GM12878 (cell line): ENCODE data around the gene FITM1. TPM values are rescaled to one million over a fixed set of nuclear protein-coding genes. Genes with fewer than 3 reads are reported as not detected.

Experiments
- ATAC-seq: fragments of 200-7000 bp; cut with Tn5 transposase; 3 replicates; pipeline ENCODE4 v1.9.1; 2020; ENCODE audit warnings: mild to moderate bottlenecking, moderate library complexity
- BruUV-seq: library from RNA; stranded (reverse); fragments of 400-500 nt; replicated peaks from 2 replicates; lab custom pipeline; 2021; lab: Mats Ljungman, UMichigan
- CTCF ChIA-PET: fragments of 300-600 bp; sonication (Branson Sonifier 250); formaldehyde crosslinking; extraction: SDS; loops from one replicate; lab custom pipeline; 2021; ENCODE audit warnings: inconsistent platforms; lab: Yijun Ruan, JAX
- POLR2A ChIA-PET: fragments of 350-600 bp; formaldehyde crosslinking; extraction: SDS; loops from one replicate; lab custom pipeline; 2021; ENCODE audit warnings: inconsistent platforms; lab: Charles Lee
- RAD21 ChIA-PET: fragments of 300-600 bp; sonication (Branson Sonifier 250); formaldehyde crosslinking; loops from one replicate; lab custom pipeline; 2023; ENCODE audit warnings: antibody characterized with exemption; ENCODE audit not compliant: unreplicated experiment; lab: Charles Lee
- SMC1A ChIA-PET: fragments of 300-600 bp; sonication (Branson Sonifier 250); formaldehyde crosslinking; loops from one replicate; lab custom pipeline; 2023; ENCODE audit not compliant: unreplicated experiment, uncharacterized antibody; lab: Charles Lee
- DNase-seq: peaks from one replicate; pipeline ENCODE4 v3.0.0-alpha.2; 2011; ENCODE audit warnings: low read depth, low spot score
- FAIRE-seq: peaks from 3 replicates; lab custom pipeline; 2011; peaks lifted over from hg19 to GRCh38; lab: Jason Lieb, UNC
- H2AFZ ChIP-seq: 2 replicates; pipeline ENCODE4 v1.6.0; 2011; ENCODE audit warnings: low read depth, low read length, control low read depth; ENCODE audit not compliant: control insufficient read depth
- H3K27ac ChIP-seq: 2 replicates; pipeline ENCODE4 v1.5.1; 2011; ENCODE audit warnings: control low read depth; ENCODE audit not compliant: control insufficient read depth, insufficient read depth
- H3K27me3 ChIP-seq, 2 experiments: replicated peaks in 1 of 2; 2 replicates each; pipeline versions ENCODE4 v1.6.0 to v1.6.1; 2011; ENCODE audit warnings: low read length in 1 of 2; ENCODE audit not compliant: control insufficient read depth in 2 of 2, insufficient read depth in 2 of 2
- H3K36me3 ChIP-seq, 2 experiments: 2 replicates each; pipeline ENCODE4 v1.5.1; 2011; ENCODE audit warnings: low read length in 1 of 2; ENCODE audit not compliant: control insufficient read depth in 2 of 2, insufficient read depth in 2 of 2
- H3K4me1 ChIP-seq: 2 replicates; pipeline ENCODE4 v1.6.1; 2011; ENCODE audit warnings: mild to moderate bottlenecking, low read length, moderate library complexity, mixed read lengths; ENCODE audit not compliant: control insufficient read depth, insufficient read depth
- H3K4me2 ChIP-seq: 2 replicates; pipeline ENCODE4 v1.6.0; 2011; ENCODE audit warnings: control low read depth; ENCODE audit not compliant: control insufficient read depth, insufficient read depth
- H3K4me3 ChIP-seq: fragments of 200-600 bp; sonication (generic); 2 replicates; pipeline ENCODE4 v1.5.1; 2016
- H3K79me2 ChIP-seq: 2 replicates; pipeline ENCODE4 v1.6.0; 2011; ENCODE audit warnings: low read length; ENCODE audit not compliant: control insufficient read depth, insufficient read depth
- H3K9ac ChIP-seq: 2 replicates; pipeline ENCODE4 v1.8.0; 2011; ENCODE audit warnings: low read length, control low read depth, mixed read lengths; ENCODE audit not compliant: control insufficient read depth, insufficient read depth
- H3K9me3 ChIP-seq: replicated peaks from 3 replicates; pipeline ENCODE4 v1.5.1; 2011; ENCODE audit warnings: mild to moderate bottlenecking, low read length; ENCODE audit not compliant: control insufficient read depth, insufficient read depth
- H4K20me1 ChIP-seq: 2 replicates; pipeline ENCODE4 v1.6.0; 2011; ENCODE audit not compliant: control insufficient read depth, insufficient read depth
- CBX5 ChIP-seq: sonication (generic); IDR thresholded peaks from 2 replicates; pipeline ENCODE4 v1.6.1; 2016; ENCODE audit warnings: low read depth, moderate library complexity, mild to moderate bottlenecking, inconsistent platforms
- CHD1 ChIP-seq: IDR thresholded peaks from 2 replicates; pipeline ENCODE4 v1.6.1; 2012; ENCODE audit warnings: low read depth, low read length, improper control_type of control experiment
- EGR1 ChIP-seq, 2 experiments: IDR thresholded peaks; 1 replicate in 1 of 2; 2 replicates in 1 of 2; pipeline ENCODE4 v1.6.1; 2011 to 2012; ENCODE audit warnings: low read depth in 2 of 2, low read length in 2 of 2, borderline replicate concordance in 1 of 2, mild to moderate bottlenecking in 1 of 2, moderate library complexity in 1 of 2
- HSF1 ChIP-seq: fragments of 150-350 bp; IDR thresholded peaks from 2 replicates; pipeline ENCODE4 v1.6.1; 2014; ENCODE audit warnings: mild to moderate bottlenecking, low read depth, low read length
- JUNB ChIP-seq: IDR thresholded peaks from 2 replicates; pipeline ENCODE4 v1.6.1; 2016; ENCODE audit warnings: antibody characterized with exemption, mild to moderate bottlenecking
- KAT2A ChIP-seq: conservative IDR thresholded peaks from 2 replicates; pipeline ENCODE4 v1.6.1; 2011; ENCODE audit warnings: low read depth, low read length; ENCODE audit not compliant: control insufficient read depth
- MTA2 ChIP-seq: fragments of 450-650 bp; IDR thresholded peaks from 2 replicates; pipeline ENCODE4 v1.6.1; 2016; ENCODE audit warnings: low read depth, mild to moderate bottlenecking, moderate library complexity
- MYC ChIP-seq: IDR thresholded peaks from 2 replicates; pipeline ENCODE4 v1.6.1; 2011; ENCODE audit warnings: mild to moderate bottlenecking, low read length, moderate library complexity, inconsistent platforms; ENCODE audit not compliant: insufficient read depth, insufficient replicate concordance, insufficient read length, severe bottlenecking
- PAX5 ChIP-seq: IDR thresholded peaks from 2 replicates; pipeline ENCODE4 v1.6.1; 2011; ENCODE audit warnings: low read depth, low read length, borderline replicate concordance
- PAX8 ChIP-seq: fragments of 450-650 bp; IDR thresholded peaks from 2 replicates; pipeline ENCODE4 v1.6.1; 2017; ENCODE audit warnings: mild to moderate bottlenecking, moderate library complexity
- RELA ChIP-seq: fragments of 450-650 bp; IDR thresholded peaks from 2 replicates; pipeline ENCODE4 v1.8.0; 2014; ENCODE audit warnings: borderline replicate concordance; ENCODE audit not compliant: partially characterized antibody
- WGBS: methylation state at CpG from one replicate; pipeline ENCODE4 v1.1.6; 2016; ENCODE audit warnings: low lambda C conversion rate; ENCODE audit not compliant: insufficient replicate concordance, insufficient coverage; ENCODE audit errors: missing lambda C conversion rate; 5-methylcytosine and 5-hydroxymethylcytosine counted together
- in situ Hi-C: fragments of 300-500 bp; cut with MboI; formaldehyde crosslinking; loops from 9 replicates; pipeline ENCODE4 v1.14.3; 2018; ENCODE audit warnings: mixed read lengths
- intact Hi-C: fragments of 100-400 bp; cut with micrococcal nuclease; formaldehyde crosslinking; loops from one replicate; pipeline ENCODE4 v1.14.2; 2022; ENCODE audit not compliant: unreplicated experiment
- polyA plus RNA-seq, 11 experiments: library from polyadenylated mRNA; depleted of rRNA in 4 of 11; unstranded in 6 of 11; stranded (reverse) in 5 of 11; fragments of >200 nt; fragmentation: Nextera tagmentation in 4 of 11; fragmentation: Illumina TruSeq in 1 of 11; extraction: Ambion mirVana in 4 of 11; extraction: Trizol in 1 of 11; gene quantifications; 1 replicate in 1 of 11; 2 replicates in 10 of 11; pipeline versions ENCODE4 v1.2.1 to v1.2.3, GENCODE V29; 2011 to 2016; ENCODE audit warnings: inconsistent platforms in 2 of 11, missing spikeins in 2 of 11, low read depth in 1 of 11
- total RNA-seq, 4 experiments: library from RNA; depleted of rRNA in 3 of 4; stranded (reverse); fragments of >200 nt in 3 of 4; fragmentation: Illumina TruSeq in 1 of 4; extraction: Trizol in 1 of 4; gene quantifications; 2 replicates each; pipeline versions ENCODE4 v1.2.1 to v1.2.3, GENCODE V29; 2013 to 2021

The FITM1 gene
- total and polyA plus RNA-seq, 10 of the 15 experiments (the other 5 are each of a cell fraction or from before 2014, with no cell fraction given) = 0.11 to 1.9 (median 0.45) TPM; not detected in 2

- TF ChIP-seq MTA2 = peak; percentile 56; the same call in 1 of the 2 replicates
- TF ChIP-seq RELA = no peak
- TF ChIP-seq PAX8 = peak; percentile 70; the same call in 1 of the 2 replicates
Observed at GRCh38 chr14:24113801-24114531, 16.5 kb upstream of the FITM1 start (continued).

GRCh38 chr14:24114532-24115421, 15.7 kb upstream of the FITM1 start, which contains the start of the genes DCAF11 and NRL:
Gene DCAF11, plus strand, starts transcription at chr14:24114777. Its CDS starts 818 bp downstream, at chr14:24115595.
Gene NRL, minus strand, starts transcription at chr14:24114949. Its CDS starts 32,101 bp downstream, at chr14:24082848.
- in situ Hi-C loops = loop anchor here (25.0 kb wide), 1 partner anchor 802 kb away; the partner anchor contains the start of genes BCL2L2, PABPN1 and PPP1R3E
- intact Hi-C loops = loop anchor here (1.0 to 2.0 kb wide), 5 partner anchors 19 to 328 kb away; partner anchors contain the start of genes EMC9, IRF9 and SDR39U1
- Histone ChIP-seq H3K9me3 (no peaks in the 10 kb centered on the region), H3K79me2 (peaks cover 24% of the 10 kb centered on the region), H3K4me3 (peak within 1 kb of the TSS; percentile 96), H3K9ac (peak within 1 kb of the TSS; percentile 98), H3K36me3 (peaks cover 7 to 23% of the 10 kb centered on the region in 2 experiments), H3K4me1 (peaks cover 5% of the 10 kb centered on the region), H3K4me2 (peak within 1 kb of the TSS; percentile 94), H3K27ac (peak within 1 kb of the TSS; percentile 94), H4K20me1 (no peaks in the 10 kb centered on the region), H3K27me3 (no peaks in the 10 kb centered on the region), H2AFZ (peak within 1 kb of the TSS; percentile 86)
- ChIA-PET SMC1A (interaction anchor here (0.7 to 7.7 kb wide), 21 partner anchors 9 to 219 kb away, joined by 3 to 70 read pairs (median 6); partner anchors contain the start of genes CHMP4A, IPO4, IRF9 and PCK2), POLR2A (interaction anchor here (0.6 to 17.1 kb wide), 20 partner anchors 9 to 316 kb away, joined by 3 to 276 read pairs (median 6); partner anchors contain the start of genes CHMP4A, CIDEB, EMC9 and FITM1), CTCF (interaction anchor here (0.7 to 5.9 kb wide), 23 partner anchors 9 to 1020 kb away, joined by 3 to 39 read pairs (median 4); partner anchors contain the start of genes ACIN1, CIDEB, EMC9 and IRF9), RAD21 (interaction anchor here (0.8 to 5.8 kb wide), 22 partner anchors 9 to 316 kb away, joined by 3 to 69 read pairs (median 6); partner anchors contain the start of genes CARMIL3, EMC9, FITM1 and IPO4)
- ATAC-seq (peak; percentile 92), FAIRE-seq (peak; percentile 98), DNase-seq (peak; percentile 99)
- WGBS = under 1% methylated on average over 65 of the region's 65 CpGs
- BruUV-seq = no TSS peak
- TF ChIP-seq CBX5 (no peak), JUNB (no peak), PAX5 (peak; percentile 49; the same call in 1 of the 2 replicates), HSF1 (no peak), MYC (peak; percentile 71), EGR1 (IDR thresholded peaks at IDR 0.05; ENCODE audit: borderline replicate concordance in 1 of 2, low read depth in 2 of 2, low read length in 2 of 2) (peak; percentile 45 to 88), CHD1 (no peak), KAT2A (no peak)
